Osteoblast (primary cell): ENCODE results near the gene HPD. TPM values are rescaled to one million over a fixed set of nuclear protein-coding genes. Genes with fewer than 3 reads are reported as not detected.
"Not testable (repeated sequence)": the region's sequence is repeated elsewhere in the genome, so short reads cannot be mapped to it uniquely, and the experiment has no call there.

ENCODE experiments used
- DNase-seq: peaks from one replicate; pipeline ENCODE4 v3.0.0; 2011; ENCODE audit warnings: low spot score, mixed read lengths; ENCODE audit not compliant: insufficient read length; ENCODE audit errors: missing footprints
- H2AFZ ChIP-seq: 2 replicates; pipeline ENCODE4 v1.6.0; 2011; ENCODE audit warnings: mild to moderate bottlenecking, low read length
- H3K27ac ChIP-seq: 2 replicates; pipeline ENCODE4 v1.5.1; 2011; ENCODE audit warnings: mild to moderate bottlenecking, low read depth, low read length, moderate library complexity
- H3K27me3 ChIP-seq: 2 replicates; pipeline ENCODE4 v1.6.0; 2012; ENCODE audit warnings: mild to moderate bottlenecking, control low read depth, inconsistent platforms, low read length, moderate library complexity; ENCODE audit not compliant: insufficient read depth
- H3K36me3 ChIP-seq: 2 replicates; pipeline ENCODE4 v1.5.1; 2011; ENCODE audit warnings: mild to moderate bottlenecking, low read length, control low read depth, moderate library complexity; ENCODE audit not compliant: insufficient read depth
- H3K4me1 ChIP-seq: 2 replicates; pipeline ENCODE4 v1.5.1; 2011; ENCODE audit warnings: mild to moderate bottlenecking, low read length, control low read depth, moderate library complexity; ENCODE audit not compliant: insufficient read depth
- H3K4me2 ChIP-seq: 2 replicates; pipeline ENCODE4 v1.6.0; 2011; ENCODE audit warnings: mild to moderate bottlenecking, low read length; ENCODE audit not compliant: insufficient read depth
- H3K4me3 ChIP-seq: fragments of 200-600 bp; sonication (generic); 3 replicates; pipeline ENCODE4 v1.5.1; 2012; ENCODE audit warnings: mild to moderate bottlenecking, low read length, inconsistent platforms; ENCODE audit not compliant: insufficient read depth
- H3K79me2 ChIP-seq: 2 replicates; pipeline ENCODE4 v1.6.0; 2012; ENCODE audit warnings: mild to moderate bottlenecking, low read length, control low read depth, inconsistent platforms; ENCODE audit not compliant: insufficient read depth
- H3K9me3 ChIP-seq: 2 replicates; pipeline ENCODE4 v1.5.1; 2011; ENCODE audit warnings: low read depth, low read length, control low read depth
- H4K20me1 ChIP-seq: 2 replicates; pipeline ENCODE4 v1.6.0; 2012; ENCODE audit warnings: mild to moderate bottlenecking, low read length, control low read depth; ENCODE audit not compliant: insufficient read depth
- total RNA-seq: library from RNA; depleted of rRNA; stranded (reverse); fragments of >200 nt; gene quantifications from 2 replicates; pipeline ENCODE4 v1.2.3, GENCODE V29; 2012
- TF ChIP-seq, protein P1 (sequence below): IDR thresholded peaks from 2 replicates; pipeline ENCODE4 v1.5.1; 2011; ENCODE audit warnings: mild to moderate bottlenecking, low read depth, low read length, moderate library complexity; ENCODE audit errors: extremely low read depth

Gene HPD
- total RNA-seq, 1 donor = under 0.01 TPM

DNA sequence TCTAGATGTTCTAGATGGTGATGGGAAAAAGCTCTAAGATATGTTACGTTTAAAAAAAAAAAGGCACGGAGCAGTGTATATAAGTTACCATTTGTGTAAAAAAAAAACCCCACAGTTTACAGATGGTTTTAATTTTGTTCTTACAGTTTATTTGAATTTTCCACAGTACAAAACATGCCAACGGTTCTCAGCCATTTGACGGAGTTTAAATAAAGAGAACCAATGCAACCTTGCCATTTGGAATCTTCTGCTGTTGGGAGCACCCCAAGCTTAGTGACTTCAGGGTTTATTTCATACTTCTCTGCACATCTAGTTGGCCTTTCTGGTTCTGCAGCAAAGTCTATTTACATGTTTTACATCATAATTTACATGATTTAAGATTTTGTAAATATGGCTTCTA lies 7.7 kb upstream of the HPD start:
- no peak overlapping the region for H3K4me3 ChIP-seq
- H3K9me3 ChIP-seq = no peaks in the 10 kb centered on the region
- H4K20me1 ChIP-seq = no peaks in the 10 kb centered on the region
- H3K27me3 ChIP-seq = no peaks in the 10 kb centered on the region
- no peaks in the 10 kb centered on the region for H3K36me3 ChIP-seq
- H3K27ac ChIP-seq = peak overlapping the region; percentile 54
- no peak overlapping the region for H3K4me2 ChIP-seq
- H3K4me1 ChIP-seq = peaks cover 10% of the 10 kb centered on the region
- no peaks in the 10 kb centered on the region for H3K79me2 ChIP-seq
- no peak overlapping the region for H2AFZ ChIP-seq
- peak; percentile 61 for DNase-seq
- TF ChIP-seq, protein P1, sequence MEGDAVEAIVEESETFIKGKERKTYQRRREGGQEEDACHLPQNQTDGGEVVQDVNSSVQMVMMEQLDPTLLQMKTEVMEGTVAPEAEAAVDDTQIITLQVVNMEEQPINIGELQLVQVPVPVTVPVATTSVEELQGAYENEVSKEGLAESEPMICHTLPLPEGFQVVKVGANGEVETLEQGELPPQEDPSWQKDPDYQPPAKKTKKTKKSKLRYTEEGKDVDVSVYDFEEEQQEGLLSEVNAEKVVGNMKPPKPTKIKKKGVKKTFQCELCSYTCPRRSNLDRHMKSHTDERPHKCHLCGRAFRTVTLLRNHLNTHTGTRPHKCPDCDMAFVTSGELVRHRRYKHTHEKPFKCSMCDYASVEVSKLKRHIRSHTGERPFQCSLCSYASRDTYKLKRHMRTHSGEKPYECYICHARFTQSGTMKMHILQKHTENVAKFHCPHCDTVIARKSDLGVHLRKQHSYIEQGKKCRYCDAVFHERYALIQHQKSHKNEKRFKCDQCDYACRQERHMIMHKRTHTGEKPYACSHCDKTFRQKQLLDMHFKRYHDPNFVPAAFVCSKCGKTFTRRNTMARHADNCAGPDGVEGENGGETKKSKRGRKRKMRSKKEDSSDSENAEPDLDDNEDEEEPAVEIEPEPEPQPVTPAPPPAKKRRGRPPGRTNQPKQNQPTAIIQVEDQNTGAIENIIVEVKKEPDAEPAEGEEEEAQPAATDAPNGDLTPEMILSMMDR = no peak

- H3K27me3 ChIP-seq = peaks cover under 1% of the 10 kb centered on the region
- no peaks in the 10 kb centered on the region for H3K79me2 ChIP-seq
- H3K4me2 ChIP-seq = peak overlapping the region; percentile 78
- H3K9me3 ChIP-seq = no peaks in the 10 kb centered on the region
- no peaks in the 10 kb centered on the region for H3K36me3 ChIP-seq
- TF ChIP-seq, protein P1 = no peak
- peak overlapping the region; percentile 24 for H3K27ac ChIP-seq
- no peaks in the 10 kb centered on the region for H4K20me1 ChIP-seq
- H3K4me1 ChIP-seq = peaks cover 24% of the 10 kb centered on the region
- peak; percentile 32 for DNase-seq
- H2AFZ ChIP-seq = peak overlapping the region; percentile 80
- H3K4me3 ChIP-seq = peak overlapping the region; percentile 46
Measured at GRCh38 chr12:121861636-121862254, 3.1 kb upstream of the HPD start.

DNA sequence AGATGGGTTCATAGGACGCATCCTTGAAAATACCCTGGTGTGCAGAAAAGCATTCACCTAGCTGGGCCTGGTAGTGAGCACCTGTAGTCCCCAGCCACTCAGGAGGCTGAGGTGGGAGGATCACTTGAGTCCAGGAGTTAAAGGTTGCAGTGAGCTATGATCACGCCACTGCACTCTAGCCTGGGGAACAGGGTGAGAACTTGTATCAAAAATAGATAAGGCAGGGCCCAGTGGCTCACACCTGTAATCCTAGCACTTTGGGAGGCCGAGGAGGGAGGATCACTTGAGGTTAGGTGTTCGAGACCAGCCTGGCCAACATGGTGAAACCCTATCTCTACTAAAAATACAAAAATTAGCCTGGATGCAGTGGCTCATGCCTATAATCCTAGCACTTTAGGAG lies 2.0 kb upstream of the HPD start:
- not testable (repeated sequence) for H2AFZ ChIP-seq, H3K27ac ChIP-seq, H3K4me3 ChIP-seq, H3K4me2 ChIP-seq, H3K9me3 ChIP-seq, H4K20me1 ChIP-seq, H3K27me3 ChIP-seq, H3K79me2 ChIP-seq, H3K36me3 ChIP-seq, DNase-seq
- peaks cover 24% of the 10 kb centered on the region for H3K4me1 ChIP-seq

GRCh38 chr12:121860257-121860656 lies 1.6 kb upstream of the HPD start:
- no peak overlapping the region for H3K4me3 ChIP-seq
- no peak overlapping the region for H3K27ac ChIP-seq
- no peaks in the 10 kb centered on the region for H3K9me3 ChIP-seq
- no peak overlapping the region for H2AFZ ChIP-seq
- no peaks in the 10 kb centered on the region for H4K20me1 ChIP-seq
- H3K79me2 ChIP-seq = no peaks in the 10 kb centered on the region
- peaks cover 7% of the 10 kb centered on the region for H3K27me3 ChIP-seq
- H3K4me2 ChIP-seq = no peak overlapping the region
- TF ChIP-seq, protein P1 = no peak
- no peak for DNase-seq
- H3K36me3 ChIP-seq = no peaks in the 10 kb centered on the region
- peaks cover 24% of the 10 kb centered on the region for H3K4me1 ChIP-seq
